NCI-H1092 (cell line): ENCODE results near the gene PROCA1.
A peak's percentile ranks its signal among the peaks of the same experiment; 100 is the strongest.
"Not testable (repeated sequence)": the region's sequence is repeated elsewhere in the genome, so short reads cannot be mapped to it uniquely, and the experiment has no call there.

ENCODE experiments used
- DNase-seq: peaks from one replicate; lab custom pipeline; 2025; lab: John Stamatoyannopoulos, UW

Gene PROCA1

DNA sequence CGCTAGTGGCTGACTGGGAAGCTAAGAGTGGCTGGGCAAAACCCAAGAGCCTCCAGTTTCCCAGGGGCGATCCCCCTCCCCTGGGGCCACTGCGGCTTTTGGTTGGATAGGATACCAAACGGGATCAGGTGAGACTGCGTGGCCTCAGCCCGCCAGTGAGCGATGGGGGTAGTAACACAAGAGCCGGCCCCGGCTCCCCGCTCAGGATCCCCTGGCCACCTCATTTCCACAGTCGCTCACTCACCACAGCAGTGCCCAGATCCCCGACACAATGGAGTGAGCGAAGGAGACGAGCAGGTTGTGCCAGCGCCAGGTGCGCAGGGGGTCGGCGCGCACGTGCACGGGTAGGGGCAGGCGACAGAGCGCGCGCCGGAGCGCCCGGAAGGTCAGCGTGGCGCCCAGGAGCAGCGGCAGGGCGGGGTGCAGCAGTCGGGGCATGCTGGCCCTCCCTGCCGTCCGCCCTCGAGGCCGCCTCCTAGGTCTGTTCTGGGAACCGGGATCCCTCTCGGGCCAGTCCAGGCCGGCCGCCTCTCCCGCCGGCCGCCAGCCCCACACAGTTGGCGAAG lies 14.1 kb upstream of the PROCA1 start:
- peak; percentile 70 for DNase-seq

DNA sequence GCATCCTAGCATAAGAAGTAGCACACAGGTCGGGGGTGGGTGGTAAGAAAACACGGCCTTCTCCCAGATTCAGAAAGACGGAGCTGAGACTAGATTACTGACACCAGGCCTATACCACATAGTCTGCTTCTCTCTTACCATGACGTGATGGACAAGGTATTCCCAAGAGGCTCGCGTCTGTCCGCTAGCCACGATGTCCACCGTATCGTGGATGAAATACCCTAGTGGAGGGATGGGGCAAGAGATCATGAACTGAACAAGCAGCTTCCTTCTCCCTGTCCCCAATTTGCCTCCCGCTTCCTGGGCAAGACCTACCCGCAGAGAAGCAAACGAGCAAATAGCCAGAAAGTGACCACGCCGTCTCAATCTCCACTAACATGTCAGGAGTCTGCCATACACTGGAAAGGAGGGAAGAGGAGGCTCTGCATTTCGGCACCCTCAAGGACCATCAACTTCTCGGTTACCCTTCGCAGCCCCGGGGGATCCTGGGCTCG lies 13.5 kb upstream of the PROCA1 start:
- no peak for DNase-seq

DNA sequence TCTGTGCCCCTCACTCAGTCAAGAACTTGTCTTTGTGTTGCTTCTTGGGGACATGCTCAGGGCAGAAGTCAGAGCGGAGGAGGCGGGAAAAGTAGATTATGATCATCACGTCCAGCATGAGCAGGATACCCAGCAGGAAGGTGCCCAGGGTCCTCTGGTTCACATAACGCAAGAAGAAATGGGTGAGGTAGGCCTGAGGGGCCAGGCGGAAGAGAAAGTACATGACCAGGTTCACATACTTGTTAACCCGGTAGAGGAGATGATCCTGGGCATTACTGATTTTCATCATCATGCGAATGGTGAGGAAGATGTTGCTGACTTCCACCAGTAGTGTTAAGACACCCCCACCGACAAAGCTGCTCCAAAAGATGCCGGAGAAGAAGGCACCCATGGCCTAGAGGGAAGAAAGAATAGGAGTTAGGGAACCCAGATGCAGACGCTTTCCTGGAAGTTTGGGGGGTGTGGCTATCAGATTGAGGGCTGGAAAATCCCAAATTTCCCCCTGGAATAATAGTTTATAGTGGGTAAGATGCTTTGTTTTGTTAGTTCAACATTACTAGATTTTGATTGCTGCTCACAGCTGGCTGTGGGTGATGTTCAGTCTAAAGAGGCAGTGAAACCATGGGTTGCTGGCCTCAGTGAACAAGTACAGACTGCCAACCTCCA lies 12.9 kb upstream of the PROCA1 start:
- DNase-seq: no peak

DNA sequence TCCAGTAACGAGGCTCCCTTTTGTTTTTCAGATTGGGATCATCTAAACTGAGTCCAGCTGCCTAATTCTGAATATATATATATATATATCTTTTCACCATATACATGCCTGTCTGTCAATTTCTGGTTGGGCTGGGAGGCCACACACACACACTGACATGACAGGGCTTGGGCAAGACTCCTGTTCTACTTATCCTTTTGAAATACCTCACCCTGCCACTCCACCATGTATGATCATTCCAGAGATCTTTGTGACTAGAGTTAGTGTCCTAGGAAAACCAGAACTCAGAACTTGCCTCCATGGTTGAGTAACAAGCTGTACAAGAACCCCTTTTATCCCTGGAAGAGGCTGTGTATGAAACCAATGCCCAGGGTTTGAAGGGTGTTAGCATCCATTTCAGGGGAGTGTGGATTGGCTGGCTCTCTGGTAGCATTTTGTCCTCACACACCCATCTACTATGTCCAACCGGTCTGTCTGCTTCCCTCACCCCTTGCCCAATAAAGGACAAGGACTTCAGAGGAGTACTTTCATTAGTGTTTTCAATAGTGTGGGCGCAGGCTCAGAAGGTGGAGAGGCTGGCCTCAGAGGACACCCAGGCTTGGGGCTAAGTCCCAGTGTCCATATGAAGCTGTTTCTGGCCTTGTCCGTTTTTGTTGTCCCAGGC lies 12.3 kb upstream of the PROCA1 start:
- not testable (repeated sequence) for DNase-seq

DNA sequence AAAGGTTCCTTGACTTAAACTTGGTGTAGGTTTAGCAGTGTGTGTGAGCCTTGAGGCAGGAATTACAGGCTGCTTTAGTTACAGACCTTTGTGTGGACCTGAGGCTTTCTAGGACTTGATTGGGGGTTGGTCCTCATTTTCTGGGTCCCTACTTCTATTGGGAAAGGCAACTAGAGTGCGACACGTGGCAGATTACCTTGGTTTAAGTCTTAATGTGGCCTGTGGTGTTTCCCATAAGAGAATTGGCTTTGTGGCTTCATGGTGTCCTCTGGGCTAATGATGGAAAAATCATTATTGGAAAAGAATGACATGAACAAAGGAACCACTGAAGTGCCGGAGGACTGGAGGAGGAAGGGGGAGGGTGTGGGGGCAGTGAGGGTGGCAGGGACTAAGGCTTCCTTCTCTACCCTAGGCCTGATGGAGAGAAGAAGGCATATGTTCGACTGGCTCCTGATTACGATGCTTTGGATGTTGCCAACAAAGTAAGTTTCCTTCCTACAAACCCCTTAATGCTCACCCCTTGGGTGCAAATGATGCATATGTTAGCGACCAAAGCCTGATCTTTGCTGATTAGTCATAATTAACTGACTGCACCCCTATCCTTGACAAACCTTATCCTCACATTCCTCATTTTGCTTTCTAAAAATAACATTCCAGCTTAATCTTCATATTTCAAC lies 11.6 kb upstream of the PROCA1 start:
- DNase-seq: no peak

DNA sequence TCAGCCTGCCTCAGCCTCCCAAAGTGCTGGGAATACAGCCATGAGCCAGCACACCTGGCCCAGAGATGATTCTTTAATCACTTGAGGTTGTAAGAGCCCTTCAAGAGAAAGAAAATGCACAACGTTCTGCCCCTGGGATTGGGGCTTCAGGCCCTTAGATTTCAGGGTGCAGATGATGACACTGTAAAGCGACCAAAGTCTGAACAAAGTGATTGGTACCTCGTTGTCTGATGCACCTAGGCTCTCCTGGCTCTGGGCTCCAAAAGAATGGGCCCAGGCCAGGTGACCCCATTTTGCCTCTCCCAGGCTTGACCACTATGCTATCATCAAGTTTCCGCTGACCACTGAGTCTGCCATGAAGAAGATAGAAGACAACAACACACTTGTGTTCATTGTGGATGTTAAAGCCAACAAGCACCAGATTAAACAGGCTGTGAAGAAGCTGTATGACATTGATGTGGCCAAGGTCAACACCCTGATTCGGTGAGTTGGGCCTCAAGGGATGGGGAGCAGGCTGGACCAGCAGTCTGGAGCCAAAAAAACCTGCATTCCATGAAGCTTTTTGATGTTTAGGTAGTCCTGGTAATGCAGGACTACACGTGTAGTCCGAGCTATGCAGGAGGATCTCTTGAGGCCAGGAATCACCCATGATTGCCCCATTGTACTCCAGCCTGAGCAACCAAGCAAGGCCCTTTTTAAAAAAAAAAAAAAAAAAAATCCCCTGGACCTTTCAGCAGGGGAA lies 10.9 kb upstream of the PROCA1 start:
- DNase-seq: no peak

DNA sequence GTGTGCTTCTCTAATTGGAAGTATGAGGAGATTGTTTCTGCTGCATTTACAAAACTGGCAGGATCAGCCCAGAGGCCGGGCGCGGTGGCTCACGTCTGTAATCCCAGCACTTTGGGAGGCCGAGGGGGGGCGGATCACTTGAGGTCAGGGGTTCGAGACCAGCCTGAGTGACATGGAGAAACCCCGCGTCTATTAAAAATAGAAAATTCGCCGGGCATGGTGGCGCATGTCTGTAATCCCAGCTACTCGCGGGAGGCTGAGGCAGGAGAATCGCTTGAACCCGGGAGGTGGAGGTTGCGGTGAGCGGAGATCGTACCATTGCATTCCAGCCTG lies 9.3 kb upstream of the PROCA1 start:
- not testable (repeated sequence) for DNase-seq

DNA sequence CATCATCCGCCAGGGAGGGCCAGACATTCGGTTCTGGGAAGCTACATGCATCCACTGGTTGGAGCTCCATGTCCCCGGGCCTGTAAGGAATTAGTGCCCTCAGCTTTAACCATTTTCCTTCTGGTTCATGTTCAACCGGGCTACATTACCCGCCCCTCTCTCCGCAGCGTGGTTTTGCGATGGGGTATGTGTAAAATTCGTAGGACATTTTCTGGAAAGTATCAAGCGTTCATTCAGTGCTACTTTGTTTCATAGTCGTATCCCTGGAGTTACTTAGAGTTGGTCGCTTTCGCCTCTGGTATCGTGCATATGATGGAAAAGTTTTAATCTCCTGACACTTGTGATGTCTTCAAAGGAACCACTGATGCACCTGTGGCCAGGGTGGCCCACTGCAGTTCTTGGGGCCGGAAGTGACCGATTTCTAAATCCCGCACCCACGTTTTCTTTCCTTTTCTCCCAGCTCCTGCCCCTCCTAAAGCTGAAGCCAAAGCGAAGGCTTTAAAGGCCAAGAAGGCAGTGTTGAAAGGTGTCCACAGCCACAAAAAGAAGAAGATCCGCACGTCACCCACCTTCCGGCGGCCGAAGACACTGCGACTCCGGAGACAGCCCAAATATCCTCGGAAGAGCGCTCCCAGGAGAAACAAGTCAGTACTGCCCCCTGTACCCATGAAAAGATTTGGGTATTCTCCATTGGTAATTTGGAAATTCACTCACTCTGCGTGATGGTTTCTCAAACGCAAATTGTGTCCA lies 8.7 kb upstream of the PROCA1 start:
- no peak for DNase-seq

DNA sequence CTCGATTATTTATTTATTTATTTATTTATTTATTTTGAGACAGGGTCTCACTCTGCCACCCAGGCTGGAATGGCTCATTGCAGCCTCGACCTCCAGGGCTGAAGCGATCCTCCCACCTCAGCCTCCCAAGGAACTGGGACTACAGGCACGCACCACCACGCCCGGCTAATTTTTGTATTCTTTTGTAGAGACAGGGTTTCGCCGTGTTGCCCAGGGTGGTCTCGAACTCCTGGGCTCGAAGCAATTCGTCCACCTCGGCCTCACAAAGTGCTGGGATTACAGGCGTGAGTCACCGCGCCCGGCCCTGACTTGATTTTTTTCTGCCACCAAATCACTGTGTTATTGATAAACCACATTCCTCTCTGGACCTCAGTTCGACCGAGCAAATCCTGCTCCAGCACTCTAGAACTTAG lies 7.3 kb upstream of the PROCA1 start:
- DNase-seq: no peak

DNA sequence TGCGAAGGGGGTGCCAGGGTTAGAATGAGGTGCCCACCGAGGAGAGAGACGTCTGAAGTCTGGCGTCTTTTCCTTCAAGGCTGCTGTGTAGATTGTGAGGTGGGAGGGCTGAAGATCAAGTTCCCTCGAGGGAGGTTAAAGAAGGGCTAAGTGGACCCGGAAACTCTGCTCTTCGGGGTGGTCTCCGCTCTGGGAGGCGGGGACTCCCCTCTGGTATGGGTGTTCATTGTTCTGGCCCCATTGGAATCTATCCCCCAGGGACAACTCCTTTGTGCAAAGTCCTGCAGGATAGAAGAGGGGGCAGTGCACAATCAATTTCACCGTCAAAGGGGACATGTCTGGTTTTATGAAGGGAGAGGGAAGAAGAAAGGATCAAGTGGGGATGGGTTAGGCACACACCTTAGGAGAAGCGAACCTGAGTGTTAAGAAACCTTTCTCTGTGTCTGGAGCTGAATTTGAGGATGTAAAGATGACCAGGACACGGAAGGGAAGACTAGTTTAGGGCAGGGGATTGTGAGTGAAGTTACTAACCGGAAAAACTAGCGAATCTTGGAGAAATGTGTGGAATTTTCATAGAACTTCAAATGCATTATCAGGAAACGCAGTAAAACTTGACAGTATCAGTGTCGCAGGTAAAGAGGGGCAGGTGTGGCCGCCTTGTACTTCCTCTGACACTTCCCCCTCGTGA lies 6.8 kb upstream of the PROCA1 start:
- no peak for DNase-seq

DNA sequence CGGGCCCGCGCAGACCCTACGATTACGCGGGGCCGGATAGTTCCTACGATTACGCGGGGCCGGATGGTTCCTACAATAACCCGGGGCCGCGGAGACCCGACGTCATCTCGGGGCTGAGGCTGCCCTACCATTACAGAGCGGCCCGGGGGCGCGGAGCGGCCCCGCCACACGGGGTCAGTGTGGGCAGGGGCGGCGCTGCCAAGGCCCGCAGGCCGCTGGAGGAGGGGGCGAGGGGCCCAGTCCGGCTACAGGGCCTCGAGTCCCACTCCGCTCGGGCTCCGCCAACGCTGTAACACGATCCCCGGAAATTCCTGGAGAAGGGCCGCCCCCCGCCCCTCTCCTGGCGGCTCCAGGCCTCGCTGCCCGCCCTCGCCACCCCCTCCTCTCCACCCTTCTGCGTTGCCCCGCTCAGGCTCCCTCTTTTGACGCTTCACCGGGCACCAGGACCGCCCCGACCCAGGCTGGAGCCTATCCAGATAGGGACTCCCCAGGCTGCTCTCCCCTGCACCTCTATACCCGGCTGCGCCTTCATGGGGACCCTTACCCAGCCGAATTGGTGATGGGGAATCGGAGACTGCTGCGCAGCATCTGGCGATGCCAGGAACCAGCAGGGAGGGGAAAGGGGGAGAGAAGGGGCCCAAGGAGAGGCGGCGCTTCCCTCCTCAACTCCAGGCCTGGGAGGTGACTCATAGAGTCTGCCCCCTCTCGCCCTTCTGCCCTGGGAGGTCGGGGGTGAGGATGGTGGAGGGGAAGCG lies 6.1 kb upstream of the PROCA1 start, which contains the start of gene RAB34:
Gene RAB34 (minus strand): TSS at position 291 of the 755 bp plus-strand sequence. CDS start 602 bp downstream, outside the sequence.
- DNase-seq: no peak

DNA sequence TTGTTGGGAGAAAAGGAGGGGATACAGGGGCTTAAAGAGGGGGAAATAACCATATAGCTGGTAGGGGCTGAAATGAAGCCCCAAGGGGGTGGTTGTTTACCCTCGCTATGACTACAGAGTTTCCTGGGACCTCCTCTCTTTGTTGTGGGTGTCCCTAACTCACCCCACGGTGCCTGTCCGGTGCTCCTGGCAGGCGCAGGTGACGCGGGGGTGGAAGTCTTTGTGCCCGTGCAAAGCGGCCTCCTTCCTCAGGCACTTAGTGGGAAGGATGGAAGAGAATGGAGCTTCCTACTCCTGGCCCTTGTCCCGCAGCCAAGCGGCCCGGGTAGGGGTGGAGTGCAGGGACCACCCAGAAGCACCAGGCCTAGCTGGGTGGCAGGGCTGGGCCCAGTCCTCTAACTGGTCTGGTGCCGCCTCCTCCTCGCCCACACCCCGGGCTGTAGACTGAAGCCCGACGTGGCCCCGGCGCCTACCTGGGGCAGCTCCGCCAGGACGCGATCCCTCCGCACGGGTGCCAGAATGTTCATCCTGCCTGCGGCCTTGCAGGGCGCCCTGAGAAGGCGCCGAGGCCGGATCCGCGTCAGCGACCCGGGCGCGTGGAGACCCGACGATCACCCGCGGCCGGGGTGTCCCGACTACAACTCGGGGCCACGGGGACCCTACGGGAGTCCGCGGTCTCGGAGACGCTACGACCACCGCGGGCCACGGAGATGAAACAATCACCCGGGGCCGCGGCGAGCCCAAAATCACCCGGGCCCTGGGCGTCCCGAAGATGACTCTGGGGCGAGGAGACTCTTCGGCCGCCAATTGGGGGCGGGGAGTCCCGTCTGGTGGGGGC lies 5.3 kb upstream of the PROCA1 start:
- no peak for DNase-seq

DNA sequence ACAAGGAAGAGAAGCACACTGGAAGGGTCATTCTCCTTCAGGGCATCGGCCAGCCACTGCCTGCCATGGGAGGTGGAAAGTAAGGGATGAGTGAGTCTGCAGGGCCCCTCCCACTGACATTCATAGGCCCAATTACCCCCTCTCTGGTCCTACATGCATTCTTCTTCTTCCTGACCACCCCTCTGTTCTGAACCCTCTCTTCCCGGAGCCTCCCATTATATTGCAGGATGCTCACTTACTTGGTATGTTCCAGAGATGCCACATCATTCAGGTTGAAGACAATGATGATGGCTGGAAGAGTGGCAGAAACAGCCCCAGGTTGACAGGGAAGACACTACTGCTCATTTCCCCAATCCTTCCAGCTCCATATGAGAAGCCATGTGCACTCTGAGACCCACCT lies 3.5 kb upstream of the PROCA1 start:
- DNase-seq: no peak

DNA sequence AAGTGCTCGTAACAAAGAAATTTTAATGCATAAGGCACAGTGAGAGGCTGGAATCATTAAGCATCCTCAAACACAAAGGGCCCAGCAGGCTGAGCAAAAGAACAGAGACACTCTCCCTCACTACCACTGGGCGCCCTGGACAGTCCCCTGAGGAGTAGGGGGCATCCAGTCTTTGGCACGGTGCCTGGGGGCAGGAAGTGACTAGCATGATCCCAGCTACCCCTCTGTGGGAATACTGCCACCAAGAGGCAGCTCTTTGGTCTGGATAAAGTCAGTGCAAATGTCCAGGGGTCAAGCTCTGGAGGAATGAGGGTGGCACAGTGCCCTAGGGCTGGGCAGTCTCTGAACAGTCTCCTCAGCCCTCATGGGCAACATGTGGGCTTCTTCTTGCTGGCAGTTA lies 2.6 kb upstream of the PROCA1 start:
- DNase-seq: no peak

DNA sequence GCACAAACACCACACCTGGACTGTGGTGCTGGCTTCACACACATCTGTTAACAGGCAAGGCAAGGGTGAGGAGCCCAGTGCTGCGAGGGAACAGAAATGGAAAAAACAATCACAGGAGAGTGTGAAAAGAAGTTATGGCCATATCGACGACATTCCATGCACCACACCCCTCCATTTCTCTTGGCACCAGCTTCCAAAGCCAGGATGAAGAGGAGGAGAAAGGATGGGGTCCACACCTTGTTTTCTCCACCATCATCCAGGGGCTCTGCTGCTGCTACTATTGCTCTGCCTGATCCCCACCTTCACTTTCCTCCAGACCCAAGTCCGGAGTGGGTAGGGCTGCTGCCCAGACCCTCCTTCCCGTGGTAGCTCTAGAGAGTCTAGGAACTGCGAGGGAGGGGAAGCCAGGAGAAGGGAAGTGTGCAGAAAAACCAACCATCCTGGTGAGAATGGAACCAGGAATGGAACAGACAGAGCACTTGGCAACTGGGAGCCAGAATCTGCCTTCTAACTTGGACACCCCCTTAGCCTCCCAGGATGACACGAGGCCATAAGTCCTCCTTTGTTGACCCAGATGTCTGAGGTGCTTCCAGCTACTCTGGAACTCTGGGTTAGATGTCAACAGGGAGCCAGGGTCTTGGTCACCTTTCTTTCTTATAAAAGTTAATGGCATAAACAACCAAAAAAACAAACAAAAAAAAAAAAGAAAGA lies 1.2 kb upstream of the PROCA1 start:
- DNase-seq: no peak

DNA sequence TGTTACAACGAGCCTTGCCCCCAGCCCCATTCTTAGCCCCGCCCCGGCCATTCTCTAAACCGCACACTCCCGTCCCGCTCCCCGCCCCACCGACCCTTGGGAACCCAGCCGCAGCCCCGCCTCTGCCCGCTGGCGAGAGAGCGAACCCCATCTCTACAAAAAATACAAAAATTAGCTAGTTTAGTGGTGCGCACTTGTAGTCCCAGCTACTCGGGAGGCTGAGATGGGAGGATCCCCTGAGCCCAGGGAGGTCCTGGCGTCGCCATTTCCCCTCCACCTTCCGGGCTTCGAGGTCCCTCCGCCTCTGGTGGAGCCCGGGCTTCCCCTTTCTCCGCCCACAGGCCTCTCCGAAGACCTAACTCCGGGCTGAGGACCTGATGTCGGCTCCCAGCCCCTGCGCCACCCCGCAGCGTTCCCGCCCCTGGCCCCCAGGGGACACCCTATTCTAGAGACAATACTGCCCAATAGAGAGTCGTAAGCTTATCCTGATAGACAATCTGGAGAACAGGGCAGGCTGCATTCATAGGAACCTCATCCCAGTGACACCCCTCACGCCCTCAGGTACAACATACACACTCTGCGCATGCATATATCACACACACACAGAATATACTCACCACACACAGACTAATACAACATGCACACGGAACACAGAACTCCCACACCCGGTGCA lies 480 bp upstream of the PROCA1 start:
- no peak for DNase-seq

DNA sequence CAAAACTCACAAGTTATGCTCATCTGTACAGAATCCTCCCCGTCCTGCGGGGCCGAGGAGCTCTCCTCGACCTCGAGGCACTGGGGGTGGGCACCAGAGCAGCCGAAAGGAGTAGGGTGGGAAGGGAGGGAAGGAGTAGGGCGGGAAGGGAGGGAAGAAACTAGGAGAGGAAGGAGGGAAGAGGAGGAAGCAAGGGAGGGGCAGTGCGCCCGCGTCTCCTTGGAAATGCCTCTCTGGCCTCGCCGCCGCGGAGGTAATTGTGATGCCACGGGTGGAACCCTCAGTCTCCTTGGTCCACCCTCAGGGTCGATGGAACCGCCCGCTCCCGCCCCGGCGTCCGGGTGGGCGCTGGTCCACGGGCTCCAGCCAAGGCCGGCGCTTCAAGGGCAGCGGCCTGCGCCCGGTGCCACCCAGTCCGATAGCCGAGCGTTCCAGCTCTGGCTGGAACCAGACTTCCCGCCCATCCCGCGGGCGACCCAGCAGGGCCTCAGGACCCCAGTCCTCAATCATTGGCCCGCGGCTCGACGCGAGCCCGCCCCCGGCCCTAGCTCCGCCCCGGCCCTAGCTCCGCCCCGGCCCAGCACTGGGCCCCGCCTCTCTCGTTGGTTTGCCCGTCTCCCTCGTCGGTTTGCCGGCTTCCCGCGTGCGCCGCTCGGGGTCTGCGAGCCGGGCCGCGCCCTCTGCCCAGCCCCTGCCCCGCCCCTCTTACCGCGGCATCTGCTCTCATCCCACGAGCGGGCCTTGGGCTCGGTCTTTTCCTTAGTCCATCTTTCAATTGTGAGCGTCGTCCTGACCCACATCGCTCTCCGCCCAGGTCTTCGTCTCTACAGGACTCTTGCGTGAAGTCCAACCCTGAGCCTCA lies 596 bp downstream of the PROCA1 start:
- DNase-seq: peak; percentile 87
